Measurements from ENCODE around the gene CTNNBL1.

CTNNBL1 gene

DNA sequence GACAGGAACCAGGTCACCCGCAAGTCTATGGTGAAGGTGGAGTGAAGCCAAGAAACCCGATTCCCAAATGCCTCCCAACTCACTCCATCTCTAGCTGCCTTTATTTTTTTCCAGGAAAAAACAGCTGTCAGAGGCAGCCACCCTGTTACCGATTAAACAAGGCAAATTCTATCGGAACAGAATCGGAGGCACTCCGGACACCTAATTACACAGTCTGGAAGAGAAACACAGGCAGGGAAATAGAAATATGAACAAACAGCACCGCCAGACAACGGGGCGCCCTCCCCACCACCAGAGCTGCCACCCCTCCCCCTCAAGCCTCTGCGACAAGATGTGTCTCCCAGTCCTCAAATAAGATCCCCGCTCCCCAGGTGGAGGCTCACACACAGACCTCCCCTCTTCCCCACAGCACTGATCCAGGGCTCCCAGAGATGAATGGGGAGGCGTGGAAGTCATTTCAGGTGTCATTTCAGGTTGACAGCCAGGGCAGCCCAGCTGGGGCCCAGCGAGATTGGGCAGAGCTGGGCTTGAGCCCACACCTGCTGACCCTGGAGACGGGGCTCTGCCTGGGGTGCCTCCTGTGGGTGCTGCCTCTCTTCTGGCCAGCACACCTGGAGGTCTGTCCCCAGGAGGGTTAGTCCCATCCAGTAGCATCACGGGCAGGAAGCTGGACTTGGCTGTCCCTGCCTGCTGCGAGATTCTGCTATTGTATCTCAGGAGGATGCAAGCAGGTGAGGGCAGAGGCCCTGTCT, 189.3 kb downstream of the CTNNBL1 start:
- no peak for DNase-seq

DNA sequence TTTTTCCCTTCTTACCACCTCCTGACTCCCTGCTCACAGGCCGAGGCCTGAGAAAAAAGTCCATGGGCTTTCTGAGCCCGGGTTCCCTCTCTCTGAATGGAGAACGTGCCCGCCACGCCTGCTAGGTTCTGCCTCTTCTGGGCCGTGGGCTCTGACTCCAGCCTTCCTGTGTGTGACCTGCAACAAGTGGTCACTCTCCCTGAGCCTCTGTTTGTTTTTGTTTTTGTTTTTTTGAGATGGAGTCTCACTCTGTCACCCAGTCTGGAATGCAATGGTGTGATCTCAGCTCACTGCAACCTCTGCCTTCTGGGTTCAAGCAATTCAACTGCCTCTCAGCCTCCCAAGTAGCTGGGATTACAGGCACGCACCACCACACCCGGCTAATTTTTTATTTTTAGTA, 191.2 kb downstream of the CTNNBL1 start:
- DNase-seq: no peak

DNA sequence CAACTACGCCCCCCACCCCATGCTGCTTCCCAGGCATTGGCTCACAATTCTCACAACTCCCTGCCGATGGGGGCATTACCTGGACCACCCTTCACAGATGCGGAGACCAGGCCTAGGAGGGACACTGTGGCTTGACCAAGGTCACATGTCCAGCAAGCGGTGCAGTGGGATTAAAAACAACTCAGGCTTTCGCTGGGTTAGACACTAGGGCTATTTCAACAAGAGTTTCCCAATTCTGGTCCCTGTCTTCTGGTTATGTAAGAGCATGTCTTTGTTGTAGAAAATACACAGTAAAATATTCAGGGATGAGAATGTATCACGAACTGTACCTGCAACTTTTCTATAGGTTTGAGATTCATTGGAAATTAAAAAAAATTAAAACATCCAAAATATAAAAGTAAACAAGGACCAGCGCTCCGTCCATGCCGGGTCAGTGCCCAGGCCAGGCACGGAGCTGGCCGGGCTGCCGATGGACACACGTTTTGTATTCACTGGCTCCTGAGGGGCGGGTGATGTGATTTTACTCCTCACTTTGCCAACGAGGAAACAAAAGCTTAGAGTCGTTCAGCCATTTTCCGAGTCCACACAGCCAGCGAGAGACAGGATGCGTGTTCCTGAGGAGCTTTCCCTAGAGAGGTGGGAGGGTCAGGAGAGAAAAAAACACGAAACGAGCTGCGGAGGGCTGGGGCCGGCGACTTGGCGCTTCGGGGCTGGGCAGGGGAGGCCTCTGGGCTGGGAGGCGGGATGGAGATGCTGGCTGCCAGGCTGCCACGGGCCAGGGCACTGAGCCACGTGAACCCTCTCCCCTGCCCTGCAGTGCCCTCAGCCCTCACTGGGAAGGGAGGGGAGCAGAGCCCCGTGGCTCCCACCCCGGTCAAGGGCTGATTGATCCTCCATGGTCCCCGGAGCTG, 192.0 kb downstream of the CTNNBL1 start:
- no peak for DNase-seq

GRCh38 chr20:37886851-37887297, 193.0 kb downstream of the CTNNBL1 start:
- DNase-seq: no peak

DNA sequence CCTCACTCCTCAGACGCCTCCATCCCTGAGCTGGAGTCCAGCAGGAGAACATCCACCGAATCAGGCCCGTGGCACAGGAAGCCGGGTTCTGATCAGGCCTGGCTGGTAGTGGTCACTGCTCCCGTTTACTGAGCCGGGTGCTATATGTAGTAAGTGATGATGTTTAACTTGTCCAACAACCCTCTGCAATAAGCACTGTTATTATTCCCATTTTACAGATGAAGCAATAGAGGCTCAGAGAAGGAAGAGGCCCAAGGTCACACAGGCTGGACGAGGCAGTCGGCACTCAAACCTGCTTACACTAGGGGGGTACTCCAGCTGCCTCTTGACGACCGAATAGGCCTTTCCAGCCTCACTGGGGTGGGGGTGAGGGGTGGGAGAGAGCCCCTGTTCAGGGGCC, 194.8 kb downstream of the CTNNBL1 start:
- no peak for DNase-seq

- no peak for DNase-seq
Observed at GRCh38 chr20:37890108-37890507, 196.3 kb downstream of the CTNNBL1 start.

DNA sequence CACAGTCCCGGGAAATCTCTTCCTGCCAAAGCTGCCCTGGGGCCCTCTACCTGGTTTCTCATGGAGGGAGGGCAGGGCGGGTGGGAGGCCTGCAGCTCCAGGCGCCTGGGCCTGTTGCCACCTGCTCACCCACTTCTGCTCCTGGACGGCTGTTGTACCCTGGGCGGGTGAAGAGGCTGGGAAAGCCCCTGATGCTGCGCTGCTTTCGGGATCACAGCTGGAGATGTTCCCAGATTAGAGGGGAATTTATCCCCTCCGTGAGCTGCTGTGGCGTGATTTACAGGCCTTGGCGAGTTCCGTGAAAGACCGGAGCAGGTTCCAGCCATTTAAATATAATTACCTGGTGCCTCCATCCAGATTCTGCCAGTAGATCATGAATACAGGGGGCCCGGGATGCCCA, 196.8 kb downstream of the CTNNBL1 start:
- no peak for DNase-seq

DNA sequence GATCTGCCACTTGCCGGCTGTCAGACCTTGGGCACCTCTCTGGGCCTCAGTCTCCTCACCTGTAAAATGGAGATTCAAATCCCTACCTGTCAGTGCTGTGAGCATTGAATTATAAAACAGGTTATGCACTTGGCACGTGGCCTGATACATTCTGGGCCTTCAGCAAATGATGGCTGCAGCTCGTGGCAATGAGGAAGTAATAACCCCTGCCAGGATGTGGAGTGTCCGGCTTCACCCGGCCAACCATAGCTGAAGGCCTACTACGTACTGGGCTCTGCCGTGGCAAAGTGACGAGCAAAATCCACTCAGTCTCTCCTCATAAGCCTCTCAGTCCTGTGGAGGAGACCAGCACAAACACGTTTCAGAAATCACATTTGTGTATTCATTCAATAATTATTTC, 198.2 kb downstream of the CTNNBL1 start:
- no peak for DNase-seq

DNA sequence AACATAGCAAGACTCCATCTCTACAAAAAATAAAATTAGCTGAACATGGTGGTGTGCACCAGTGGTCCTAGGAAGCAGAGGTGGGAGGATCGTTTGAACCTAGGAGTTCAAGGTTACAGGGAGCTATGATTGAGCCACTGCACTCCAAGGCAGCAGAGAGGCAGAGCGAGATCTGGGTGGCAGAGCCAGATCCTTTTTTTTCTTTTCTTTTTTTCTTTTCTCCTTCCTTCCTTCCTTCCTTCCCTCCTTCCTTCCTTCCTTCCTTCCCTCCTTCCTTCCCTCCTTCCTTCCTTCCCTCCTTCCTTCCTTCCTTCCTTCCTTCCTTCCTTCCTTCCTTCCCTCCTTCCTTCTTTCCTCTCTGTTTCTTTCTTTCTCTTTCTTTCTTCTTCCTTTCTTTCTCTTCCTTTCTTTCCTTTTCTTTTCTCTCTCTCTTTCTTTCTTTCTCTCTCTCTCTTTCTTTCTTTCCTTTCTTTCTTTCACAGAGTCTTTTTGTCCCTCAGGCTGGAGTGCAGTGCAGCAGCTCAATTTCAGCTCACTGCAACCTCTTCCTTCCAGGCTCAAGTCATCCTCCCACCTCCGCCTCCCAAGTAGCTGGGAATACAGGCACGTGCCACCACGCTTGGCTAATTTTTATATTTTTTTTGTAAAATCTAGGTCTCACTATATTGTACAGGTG, 199.9 kb downstream of the CTNNBL1 start:
- no peak for DNase-seq

DNA sequence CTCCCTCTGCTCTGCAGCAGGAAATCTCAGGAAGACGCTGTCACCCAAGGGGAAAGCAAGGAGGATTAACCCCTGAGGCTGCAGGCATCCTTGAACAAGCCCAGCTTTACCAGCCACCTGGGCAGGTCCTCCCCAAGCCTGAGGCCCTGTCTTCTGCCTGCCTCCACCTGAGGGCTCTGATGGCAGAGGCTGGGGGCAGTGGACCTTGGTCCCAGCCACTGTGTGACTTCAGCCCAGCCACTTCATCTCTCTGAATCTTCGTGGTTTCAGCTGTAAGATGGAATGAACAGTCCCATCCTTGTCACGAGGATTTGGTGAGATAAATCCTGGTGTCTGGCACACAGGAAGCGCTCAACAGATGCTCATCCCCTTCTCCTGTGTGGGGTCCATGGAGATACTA, 200.6 kb downstream of the CTNNBL1 start:
- DNase-seq: no peak

DNA sequence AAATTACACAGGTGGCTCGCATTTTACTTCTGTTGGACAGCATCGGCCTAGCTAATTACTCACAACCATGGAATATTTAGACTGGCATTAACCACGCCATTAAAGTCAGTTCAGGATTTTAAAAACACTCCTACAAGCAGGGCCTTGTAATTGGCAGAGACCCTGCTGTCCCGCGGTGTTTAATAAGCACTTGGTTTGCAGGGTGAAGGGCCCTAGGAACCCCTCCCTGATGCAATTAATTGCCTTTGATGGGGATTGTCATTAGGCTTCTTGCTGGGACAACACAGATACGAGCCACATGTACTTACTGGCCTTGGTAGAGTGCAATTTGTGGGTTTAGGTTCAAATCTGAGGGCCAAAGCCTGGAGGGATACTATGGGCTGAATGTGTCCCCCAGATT, 201.3 kb downstream of the CTNNBL1 start:
- no peak for DNase-seq

DNA sequence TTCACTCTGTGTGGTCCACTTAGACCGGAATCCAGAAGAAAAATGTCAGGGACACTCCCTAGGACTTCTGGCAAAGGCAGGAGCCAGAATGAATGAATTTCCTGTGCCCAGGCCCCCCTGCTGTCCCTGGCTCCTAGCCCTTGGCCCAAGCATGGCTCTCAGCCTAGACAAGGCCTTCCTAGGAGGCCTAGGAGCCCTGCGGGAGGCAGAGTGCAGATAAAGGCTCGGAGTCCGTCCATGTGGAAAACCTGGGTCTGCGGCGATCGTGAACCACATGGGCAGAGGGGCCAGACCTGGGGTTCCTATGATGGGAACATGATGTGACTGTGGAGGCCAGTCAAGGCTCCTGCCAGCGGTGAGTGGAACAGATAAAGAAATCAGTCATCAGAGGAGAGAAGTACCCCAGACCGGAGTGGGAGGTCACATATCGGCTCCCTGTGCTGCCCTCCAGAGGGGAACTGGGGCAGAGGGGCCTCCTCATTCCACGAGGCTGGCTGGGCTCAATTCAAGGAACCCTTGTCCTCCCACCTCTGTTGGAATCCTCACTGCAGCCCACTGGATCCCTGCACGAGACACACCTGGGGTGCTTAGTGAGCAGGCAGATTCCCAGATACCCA, 203.2 kb downstream of the CTNNBL1 start:
- DNase-seq: no peak

GRCh38 chr20:37898233-37899104, 204.6 kb downstream of the CTNNBL1 start:
- no peak for DNase-seq

- no peak for DNase-seq
Observed at GRCh38 chr20:37899105-37900045, 205.5 kb downstream of the CTNNBL1 start.

GRCh38 chr20:37901240-37901639, 207.4 kb downstream of the CTNNBL1 start:
- no peak for DNase-seq

DNA sequence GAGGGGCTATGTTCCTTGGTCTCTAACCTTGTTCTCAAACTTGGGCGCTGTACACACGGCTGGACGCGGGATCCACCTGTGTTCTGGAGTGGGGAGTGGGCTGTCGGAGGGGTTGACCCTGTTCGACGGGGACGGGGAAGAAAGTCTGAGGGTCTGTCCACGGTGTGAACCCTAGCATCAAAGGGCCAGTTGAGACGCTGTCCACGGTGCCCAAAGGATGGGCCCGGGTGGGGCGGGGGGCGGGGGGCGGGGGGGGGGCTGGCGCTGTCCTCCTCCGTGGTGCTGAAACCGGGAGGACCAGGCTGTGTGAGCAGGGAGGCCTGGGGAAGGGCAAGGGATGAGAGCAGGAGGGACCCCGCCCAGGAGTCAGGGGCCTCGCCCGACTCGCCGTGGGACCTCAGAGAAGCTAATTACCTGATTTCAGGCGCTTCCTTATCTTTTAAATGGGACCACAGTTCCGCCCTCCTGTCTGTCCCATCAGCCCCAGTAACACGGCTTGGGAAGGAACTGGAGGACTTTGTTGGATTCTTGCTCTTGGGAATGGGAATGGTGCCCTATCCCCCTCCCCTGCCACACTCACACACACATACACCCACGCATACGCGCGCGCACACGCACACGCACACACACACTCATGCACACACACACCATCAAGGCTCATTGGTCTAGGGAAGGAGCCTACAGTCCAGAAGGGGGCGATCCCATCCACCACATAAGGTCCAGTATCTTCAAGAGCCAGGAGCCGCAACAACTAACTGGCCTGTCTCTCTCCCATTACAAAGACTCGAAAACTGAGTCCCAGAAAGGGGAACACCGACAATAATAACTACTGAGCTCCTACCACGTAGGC, 208.0 kb downstream of the CTNNBL1 start:
- peak; percentile 89 for DNase-seq

- peak; percentile 72 for DNase-seq
Observed at GRCh38 chr20:37902504-37903313, 208.9 kb downstream of the CTNNBL1 start, which contains the start of gene VSTM2L. Gene VSTM2L, plus strand, starts transcription at chr20:37903127. Its CDS starts 224 bp downstream, at chr20:37903351.

- peak; percentile 75 for DNase-seq
Observed at GRCh38 chr20:37903317-37904007, 209.6 kb downstream of the CTNNBL1 start.

Measured in 8988T (cell line).